ENCODE measurements around the gene TMEM91. TPM values are rescaled to one million over a fixed set of nuclear protein-coding genes. Genes with fewer than 3 reads are reported as not detected.

The TMEM91 gene
- total and polyA plus RNA-seq, 9 of the 15 experiments (the other 6 are each of a cell fraction or from before 2014, with no cell fraction given), result 1.2 to 5.2 (median 2.7) TPM

DNA sequence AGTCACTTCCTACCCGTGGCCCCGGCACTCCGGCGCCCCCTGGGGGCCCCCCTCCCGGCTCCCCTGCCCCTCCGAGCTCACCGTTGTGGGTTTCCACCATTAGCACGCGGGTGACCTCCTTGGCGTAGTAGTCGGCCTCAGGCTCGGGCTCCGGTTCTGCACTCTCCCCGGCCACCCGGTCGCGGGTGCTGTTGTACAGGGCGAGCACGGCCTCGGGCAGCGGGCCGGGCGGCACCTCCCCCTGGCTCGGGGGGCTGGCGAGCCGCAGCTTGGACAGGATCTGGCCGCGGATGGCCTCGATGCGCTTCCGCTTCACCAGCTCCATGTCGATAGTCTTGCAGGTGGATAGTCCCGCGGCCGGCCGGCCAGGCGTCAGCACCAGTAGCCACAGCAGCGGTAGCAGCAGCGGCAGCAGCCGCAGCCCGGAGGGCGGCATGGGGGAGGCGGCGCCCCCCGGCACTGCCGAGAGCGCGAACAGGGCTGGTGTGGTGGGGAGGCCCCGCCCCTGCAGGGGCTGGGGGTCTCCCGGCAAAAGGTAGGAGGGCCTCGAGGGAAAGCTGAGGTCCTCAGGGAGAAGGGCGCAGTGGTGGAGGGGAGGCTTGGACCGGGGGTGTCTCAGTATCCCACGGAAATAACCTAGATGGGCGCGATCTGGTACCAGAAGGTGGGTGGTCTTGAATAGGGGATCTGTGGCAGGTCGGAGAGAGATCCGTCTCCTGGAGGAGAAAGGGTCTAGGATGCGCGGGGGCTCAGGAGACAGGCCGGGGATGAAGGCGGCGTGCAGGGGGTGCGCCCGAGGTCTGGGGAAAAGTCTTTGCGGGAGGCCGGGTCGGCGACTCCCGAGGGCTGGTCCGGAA, 23.5 kb upstream of the TMEM91 start (continued):
- TF ChIP-seq, protein P1, sequence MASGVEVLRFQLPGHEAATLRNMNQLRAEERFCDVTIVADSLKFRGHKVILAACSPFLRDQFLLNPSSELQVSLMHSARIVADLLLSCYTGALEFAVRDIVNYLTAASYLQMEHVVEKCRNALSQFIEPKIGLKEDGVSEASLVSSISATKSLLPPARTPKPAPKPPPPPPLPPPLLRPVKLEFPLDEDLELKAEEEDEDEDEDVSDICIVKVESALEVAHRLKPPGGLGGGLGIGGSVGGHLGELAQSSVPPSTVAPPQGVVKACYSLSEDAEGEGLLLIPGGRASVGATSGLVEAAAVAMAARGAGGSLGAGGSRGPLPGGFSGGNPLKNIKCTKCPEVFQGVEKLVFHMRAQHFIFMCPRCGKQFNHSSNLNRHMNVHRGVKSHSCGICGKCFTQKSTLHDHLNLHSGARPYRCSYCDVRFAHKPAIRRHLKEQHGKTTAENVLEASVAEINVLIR (CRISPR knock-in tag; IDR thresholded peaks at IDR 0.05), result no peak
- TF ChIP-seq ZNF324 (CRISPR knock-in tag; IDR thresholded peaks at IDR 0.05) (no peak), PTBP1 (IDR thresholded peaks at IDR 0.05; ENCODE audit: low read depth, low read length) (no peak), EP300 (IDR thresholded peaks at IDR 0.05; ENCODE audit: low read length) (no peak), ZNF239 (CRISPR knock-in tag; IDR thresholded peaks at IDR 0.05) (no peak), KAT2B (IDR thresholded peaks at IDR 0.05; ENCODE audit: low read depth, low read length) (no peak), CXXC5 (CRISPR knock-in tag; IDR thresholded peaks at IDR 0.05) (peak; percentile 64), EHMT2 (IDR thresholded peaks at IDR 0.05) (no peak), MAFF (IDR thresholded peaks at IDR 0.05; ENCODE audit: low read length) (no peak), NCOR1 (IDR thresholded peaks at IDR 0.05) (0 out of 2 replicates have a peak, but pooled peaks have one; percentile 46), SNRNP70 (optimal IDR thresholded peaks at IDR 0.05; ENCODE audit: low read depth, low read length) (no peak)
- TF ChIP-seq, protein P2, sequence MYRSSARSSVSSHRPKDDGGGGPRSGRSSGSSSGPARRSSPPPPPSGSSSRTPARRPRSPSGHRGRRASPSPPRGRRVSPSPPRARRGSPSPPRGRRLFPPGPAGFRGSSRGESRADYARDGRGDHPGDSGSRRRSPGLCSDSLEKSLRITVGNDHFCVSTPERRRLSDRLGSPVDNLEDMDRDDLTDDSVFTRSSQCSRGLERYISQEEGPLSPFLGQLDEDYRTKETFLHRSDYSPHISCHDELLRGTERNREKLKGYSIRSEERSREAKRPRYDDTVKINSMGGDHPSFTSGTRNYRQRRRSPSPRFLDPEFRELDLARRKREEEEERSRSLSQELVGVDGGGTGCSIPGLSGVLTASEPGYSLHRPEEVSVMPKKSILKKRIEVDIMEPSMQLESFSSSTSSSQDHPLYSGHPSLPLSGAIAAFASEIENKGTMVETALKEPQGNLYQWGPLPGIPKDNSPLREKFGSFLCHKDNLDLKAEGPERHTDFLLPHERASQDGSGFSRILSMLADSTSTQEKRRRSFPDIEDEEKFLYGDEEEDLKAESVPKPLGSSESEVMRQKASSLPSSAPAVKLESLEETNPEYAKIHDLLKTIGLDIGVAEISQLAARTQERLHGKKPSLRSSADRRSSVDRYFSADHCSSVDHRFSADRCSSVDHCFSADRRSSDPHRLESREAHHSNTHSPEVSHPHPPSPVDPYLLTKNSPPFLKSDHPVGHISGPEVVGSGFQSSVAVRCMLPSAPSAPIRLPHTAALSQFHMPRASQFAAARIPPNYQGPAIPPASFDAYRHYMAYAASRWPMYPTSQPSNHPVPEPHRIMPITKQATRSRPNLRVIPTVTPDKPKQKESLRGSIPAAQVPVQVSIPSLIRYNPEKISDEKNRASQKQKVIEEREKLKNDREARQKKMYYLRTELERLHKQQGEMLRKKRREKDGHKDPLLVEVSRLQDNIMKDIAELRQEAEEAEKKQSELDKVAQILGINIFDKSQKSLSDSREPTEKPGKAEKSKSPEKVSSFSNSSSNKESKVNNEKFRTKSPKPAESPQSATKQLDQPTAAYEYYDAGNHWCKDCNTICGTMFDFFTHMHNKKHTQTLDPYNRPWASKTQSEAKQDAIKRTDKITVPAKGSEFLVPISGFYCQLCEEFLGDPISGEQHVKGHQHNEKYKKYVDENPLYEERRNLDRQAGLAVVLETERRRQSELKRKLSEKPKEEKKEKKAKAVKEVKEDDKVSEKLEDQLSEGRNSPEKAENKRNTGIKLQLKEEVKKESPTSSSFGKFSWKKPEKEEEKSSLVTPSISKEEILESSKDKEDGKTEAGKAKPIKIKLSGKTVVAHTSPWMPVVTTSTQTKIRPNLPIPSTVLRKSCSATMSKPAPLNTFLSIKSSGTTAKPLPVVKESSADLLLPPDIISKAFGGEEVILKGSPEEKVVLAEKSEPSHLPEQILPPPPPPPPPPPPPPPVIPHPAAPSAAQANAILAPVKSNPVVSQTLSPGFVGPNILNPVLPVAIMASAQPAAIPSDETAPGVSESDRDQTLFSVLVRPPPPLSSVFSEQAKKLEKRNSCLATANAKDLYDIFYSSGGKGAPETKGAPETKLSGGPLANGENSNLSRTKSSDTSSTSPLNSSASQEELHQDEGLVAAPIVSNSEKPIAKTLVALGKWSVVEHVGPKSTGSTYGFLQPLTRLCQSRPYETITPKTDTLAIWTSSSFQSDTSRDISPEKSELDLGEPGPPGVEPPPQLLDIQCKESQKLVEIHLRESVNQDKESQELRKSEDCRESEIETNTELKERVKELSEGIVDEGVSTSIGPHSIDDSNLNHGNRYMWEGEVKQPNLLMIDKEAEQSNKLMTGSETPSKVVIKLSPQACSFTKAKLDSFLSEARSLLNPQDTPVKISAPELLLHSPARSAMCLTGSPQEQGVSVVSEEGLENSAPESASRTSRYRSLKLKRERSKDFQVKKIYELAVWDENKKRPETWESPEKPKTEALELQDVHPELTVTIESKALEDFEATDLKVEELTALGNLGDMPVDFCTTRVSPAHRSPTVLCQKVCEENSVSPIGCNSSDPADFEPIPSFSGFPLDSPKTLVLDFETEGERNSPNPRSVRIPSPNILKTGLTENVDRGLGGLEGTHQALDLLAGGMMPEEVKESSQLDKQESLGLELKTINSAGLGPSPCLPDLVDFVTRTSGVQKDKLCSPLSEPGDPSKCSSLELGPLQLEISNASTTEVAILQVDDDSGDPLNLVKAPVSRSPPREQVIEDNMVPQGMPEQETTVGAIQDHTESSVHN (IDR thresholded peaks at IDR 0.05; ENCODE audit: borderline replicate concordance in 1 of 2, low read depth in 1 of 2), result no peak
- TF ChIP-seq, protein P3, sequence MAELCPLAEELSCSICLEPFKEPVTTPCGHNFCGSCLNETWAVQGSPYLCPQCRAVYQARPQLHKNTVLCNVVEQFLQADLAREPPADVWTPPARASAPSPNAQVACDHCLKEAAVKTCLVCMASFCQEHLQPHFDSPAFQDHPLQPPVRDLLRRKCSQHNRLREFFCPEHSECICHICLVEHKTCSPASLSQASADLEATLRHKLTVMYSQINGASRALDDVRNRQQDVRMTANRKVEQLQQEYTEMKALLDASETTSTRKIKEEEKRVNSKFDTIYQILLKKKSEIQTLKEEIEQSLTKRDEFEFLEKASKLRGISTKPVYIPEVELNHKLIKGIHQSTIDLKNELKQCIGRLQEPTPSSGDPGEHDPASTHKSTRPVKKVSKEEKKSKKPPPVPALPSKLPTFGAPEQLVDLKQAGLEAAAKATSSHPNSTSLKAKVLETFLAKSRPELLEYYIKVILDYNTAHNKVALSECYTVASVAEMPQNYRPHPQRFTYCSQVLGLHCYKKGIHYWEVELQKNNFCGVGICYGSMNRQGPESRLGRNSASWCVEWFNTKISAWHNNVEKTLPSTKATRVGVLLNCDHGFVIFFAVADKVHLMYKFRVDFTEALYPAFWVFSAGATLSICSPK (IDR thresholded peaks at IDR 0.05; ENCODE audit: borderline replicate concordance), result 0 out of 2 replicates have a peak, but pooled peaks have one; percentile 29

All from K562 (cell line).